ENCODE results near the gene SLC35G2.

The SLC35G2 gene

DNA sequence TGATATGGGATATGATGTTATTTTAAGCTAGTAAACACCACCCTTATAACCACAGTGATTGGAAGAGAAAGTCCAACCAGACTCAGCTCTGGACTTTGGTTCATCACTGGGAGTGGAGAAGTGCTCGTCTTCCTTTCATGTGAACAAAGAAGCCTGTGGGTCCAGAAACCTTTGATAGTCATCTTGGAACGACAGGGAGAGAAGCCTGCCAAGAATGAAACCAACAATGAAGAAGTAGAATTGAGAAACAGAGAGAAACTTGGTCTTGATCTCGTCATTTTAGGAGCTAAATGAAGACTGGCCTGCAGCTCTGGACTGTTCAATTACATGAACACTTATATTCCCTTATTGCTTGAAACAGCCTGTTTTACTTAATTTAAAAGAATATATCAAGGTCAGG, 13.1 kb upstream of the SLC35G2 start:
- Mint-ChIP-seq H3K9me3 (no peaks in the 10 kb centered on the region), H3K27ac (no peak overlapping the region), H3K4me3 (no peak overlapping the region), H3K4me1 (no peaks in the 10 kb centered on the region), H3K27me3 (peaks cover 19% of the 10 kb centered on the region), H3K36me3 (no peaks in the 10 kb centered on the region)
- DNase-seq, result no peak
- CTCF ChIA-PET, result no interaction called here

DNA sequence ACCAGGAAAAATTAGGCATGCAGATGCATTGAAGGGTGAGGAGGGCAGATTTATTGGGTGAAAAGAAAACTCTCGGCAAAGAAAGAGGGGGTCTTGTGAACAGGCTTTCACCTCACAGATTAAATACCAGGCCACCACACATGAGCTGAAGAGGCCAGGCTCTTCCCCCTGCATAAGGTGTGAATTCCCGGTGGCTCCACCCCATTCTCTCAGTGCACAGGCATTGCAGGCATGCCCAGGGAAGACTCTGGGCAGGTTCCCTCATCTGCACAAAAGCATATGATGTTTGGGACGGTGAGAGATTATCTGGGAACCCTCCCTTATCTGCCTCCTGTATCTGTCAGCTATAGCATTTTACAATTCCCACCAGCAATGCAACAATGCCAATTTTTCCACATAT, 7.2 kb upstream of the SLC35G2 start:
- Mint-ChIP-seq H3K36me3 (no peaks in the 10 kb centered on the region), H3K27ac (no peak overlapping the region), H3K9me3 (no peaks in the 10 kb centered on the region), H3K27me3 (peaks cover 24% of the 10 kb centered on the region), H3K4me1 (no peaks in the 10 kb centered on the region), H3K4me3 (no peak overlapping the region)
- no peak for DNase-seq
- CTCF ChIA-PET, result interaction anchor here (0.7 to 0.8 kb wide), 2 partner anchors 9 to 152 kb away, joined by 3 read pairs; no protein-coding TSS in a partner anchor

DNA sequence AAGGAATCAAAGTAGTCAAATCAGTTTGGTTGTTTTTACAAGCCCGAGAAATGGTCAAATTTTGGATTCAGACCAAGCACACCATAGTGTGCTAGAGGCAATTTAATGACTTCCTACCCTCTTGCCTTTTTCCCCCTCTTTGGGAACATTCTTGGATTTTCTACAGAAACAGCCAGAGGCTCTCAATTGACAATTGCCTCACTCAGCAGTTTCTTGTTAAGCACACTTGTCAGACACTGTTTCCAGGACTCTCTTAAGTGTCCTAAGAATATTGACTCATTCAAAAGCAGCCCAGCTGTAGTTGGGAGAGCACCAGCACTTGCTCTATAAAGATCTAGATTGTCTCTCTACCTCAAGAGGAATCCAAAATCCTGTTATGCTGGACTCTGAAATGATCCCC, 1.5 kb upstream of the SLC35G2 start:
- Mint-ChIP-seq H3K36me3 (no peaks in the 10 kb centered on the region), H3K4me1 (peaks cover 23% of the 10 kb centered on the region), H3K27me3 (peaks cover 67% of the 10 kb centered on the region), H3K9me3 (no peaks in the 10 kb centered on the region), H3K4me3 (no peak overlapping the region), H3K27ac (no peak overlapping the region)
- CTCF ChIA-PET, result no interaction called here
- DNase-seq, result no peak

DNA sequence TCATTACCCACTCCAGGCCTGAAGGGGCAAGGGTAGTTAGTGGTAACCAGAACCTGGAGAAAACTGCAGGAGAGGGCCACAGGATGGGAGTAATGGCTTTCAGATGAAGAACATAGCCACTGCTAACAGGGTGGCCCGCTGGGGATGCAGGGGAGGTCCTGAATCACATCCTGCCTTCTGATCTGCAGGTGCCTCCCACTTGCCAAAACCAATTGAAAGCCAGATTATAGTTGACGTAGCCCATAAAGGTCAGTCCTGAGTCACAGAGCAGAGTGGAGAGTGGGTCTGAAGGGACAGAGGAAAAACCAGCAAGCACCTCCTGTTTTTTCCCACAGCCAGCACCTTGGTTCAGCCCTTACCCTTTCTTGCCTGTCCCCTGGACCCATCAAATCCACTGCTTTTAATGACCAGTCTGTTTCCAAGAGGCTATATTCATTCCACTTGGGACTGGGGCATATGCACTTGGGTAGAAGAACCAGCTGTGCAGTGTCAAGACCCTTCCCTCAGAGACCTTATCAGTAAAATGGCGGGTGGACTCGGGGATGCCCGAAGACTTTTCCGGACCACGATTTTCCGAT, 646 bp upstream of the SLC35G2 start:
- DNase-seq, result peak; percentile 25
- H3K4me3 Mint-ChIP-seq, result peak overlapping the region; percentile 75
- H3K9me3 Mint-ChIP-seq, result no peaks in the 10 kb centered on the region
- no peaks in the 10 kb centered on the region for H3K36me3 Mint-ChIP-seq
- no peak overlapping the region for H3K27ac Mint-ChIP-seq
- H3K27me3 Mint-ChIP-seq, result peaks cover 64% of the 10 kb centered on the region
- CTCF ChIA-PET, result interaction anchor here (0.7 kb wide), 1 partner anchor 196 kb away, joined by 3 read pairs; no protein-coding TSS in a partner anchor
- H3K4me1 Mint-ChIP-seq, result peaks cover 23% of the 10 kb centered on the region

DNA sequence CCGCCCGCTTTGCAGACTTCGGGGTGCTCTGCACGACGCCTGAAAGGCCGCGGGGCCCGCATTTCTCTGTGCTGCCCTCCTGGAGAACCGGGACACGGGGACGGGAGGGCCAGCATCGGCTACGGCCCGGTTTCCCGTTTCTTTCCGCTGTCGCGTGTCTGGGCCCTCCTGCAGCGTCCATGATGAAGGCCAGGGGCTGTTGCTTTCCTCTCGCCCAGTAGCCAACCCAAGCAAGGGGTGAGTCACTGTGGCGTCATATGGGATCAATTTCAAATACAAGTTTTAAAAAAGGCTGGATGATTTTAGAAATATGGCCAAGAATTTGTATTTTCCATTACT, 435 bp downstream of the SLC35G2 start:
- peaks cover 2% of the 10 kb centered on the region for H3K9me3 Mint-ChIP-seq
- H3K4me1 Mint-ChIP-seq, result peaks cover 23% of the 10 kb centered on the region
- peak overlapping the region; percentile 75 for H3K4me3 Mint-ChIP-seq
- no peak overlapping the region for H3K27ac Mint-ChIP-seq
- peaks cover 72% of the 10 kb centered on the region for H3K27me3 Mint-ChIP-seq
- CTCF ChIA-PET, result no interaction called here
- no peak for DNase-seq
- no peaks in the 10 kb centered on the region for H3K36me3 Mint-ChIP-seq

DNA sequence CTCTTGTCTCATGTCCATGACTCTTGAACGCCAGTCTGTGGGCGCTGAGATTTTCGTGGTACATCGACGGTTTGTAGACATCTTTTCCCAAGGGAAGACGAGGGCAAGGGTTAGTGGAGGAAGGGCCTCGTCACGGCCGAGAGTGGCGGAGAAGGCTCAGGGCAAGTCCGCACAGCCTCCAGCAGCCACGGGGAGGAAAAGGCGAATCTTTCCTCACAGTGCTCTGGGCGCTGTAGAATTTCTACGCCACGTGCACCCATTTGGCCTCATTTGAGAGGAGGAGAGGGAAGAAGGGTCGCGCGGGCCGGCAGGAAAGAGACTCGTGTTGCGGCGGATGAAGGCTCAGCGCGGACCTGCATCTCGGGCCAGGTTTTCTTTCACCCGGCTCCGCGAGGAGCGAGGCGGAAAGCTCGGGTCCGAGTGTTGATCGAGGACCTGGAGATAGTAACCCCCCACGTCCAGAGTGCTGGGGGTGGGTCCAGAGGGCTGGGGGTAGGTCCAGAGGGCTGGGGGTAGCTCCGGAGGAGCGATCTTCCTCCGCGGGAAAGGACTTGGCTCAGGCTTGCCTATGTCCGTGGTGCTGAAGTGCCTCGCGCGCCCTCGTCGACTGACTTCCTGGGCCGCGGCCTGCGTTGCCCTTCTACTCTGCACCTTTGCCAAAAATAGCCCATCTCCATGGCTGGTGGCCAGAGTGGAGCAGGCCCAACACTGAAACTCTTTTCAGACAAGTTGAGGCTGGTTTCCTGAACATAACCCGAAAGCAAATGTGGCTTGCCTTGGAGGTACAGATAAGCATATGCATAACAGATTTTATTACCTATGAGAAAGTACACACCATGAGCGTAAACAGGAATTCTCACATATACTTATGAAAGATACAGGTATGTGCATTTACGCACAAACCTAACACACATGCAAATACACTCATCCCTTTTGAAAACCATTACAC, 1.1 kb downstream of the SLC35G2 start:
- Mint-ChIP-seq H3K4me3 (peak overlapping the region; percentile 75), H3K4me1 (peaks cover 23% of the 10 kb centered on the region), H3K9me3 (peaks cover 2% of the 10 kb centered on the region), H3K27ac (no peak overlapping the region), H3K36me3 (no peaks in the 10 kb centered on the region), H3K27me3 (peaks cover 72% of the 10 kb centered on the region)
- CTCF ChIA-PET, result interaction anchor here (1.3 kb wide), 1 partner anchor 68 kb away, joined by 3 read pairs; the partner anchor contains the start of gene STAG1
- DNase-seq, result peak; percentile 51

DNA sequence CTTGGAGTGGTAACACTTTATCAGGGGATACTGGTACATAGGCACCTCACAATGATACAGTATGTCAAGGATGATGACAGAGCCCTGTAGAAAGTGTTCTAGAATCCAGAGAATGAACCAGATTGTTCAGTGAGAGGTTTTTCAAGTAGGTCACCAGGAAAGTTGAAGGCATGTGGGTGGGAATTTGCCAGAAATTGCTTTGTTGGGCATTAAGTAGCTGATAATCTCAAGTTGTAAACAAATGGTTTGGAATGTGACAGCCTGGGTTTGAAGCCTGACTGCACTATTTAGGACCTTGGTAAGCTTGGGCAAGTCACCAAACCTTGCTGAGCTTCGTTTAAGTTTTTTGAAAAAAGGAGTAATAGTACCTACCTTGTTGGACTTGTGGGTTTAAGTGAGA, 12.5 kb downstream of the SLC35G2 start:
- no peaks in the 10 kb centered on the region for H3K4me1 Mint-ChIP-seq
- H3K27me3 Mint-ChIP-seq, result peaks cover 16% of the 10 kb centered on the region
- peaks cover 2% of the 10 kb centered on the region for H3K9me3 Mint-ChIP-seq
- no peak overlapping the region for H3K4me3 Mint-ChIP-seq
- no peak for DNase-seq
- H3K27ac Mint-ChIP-seq, result no peak overlapping the region
- CTCF ChIA-PET, result no interaction called here
- H3K36me3 Mint-ChIP-seq, result peaks cover 2% of the 10 kb centered on the region

DNA sequence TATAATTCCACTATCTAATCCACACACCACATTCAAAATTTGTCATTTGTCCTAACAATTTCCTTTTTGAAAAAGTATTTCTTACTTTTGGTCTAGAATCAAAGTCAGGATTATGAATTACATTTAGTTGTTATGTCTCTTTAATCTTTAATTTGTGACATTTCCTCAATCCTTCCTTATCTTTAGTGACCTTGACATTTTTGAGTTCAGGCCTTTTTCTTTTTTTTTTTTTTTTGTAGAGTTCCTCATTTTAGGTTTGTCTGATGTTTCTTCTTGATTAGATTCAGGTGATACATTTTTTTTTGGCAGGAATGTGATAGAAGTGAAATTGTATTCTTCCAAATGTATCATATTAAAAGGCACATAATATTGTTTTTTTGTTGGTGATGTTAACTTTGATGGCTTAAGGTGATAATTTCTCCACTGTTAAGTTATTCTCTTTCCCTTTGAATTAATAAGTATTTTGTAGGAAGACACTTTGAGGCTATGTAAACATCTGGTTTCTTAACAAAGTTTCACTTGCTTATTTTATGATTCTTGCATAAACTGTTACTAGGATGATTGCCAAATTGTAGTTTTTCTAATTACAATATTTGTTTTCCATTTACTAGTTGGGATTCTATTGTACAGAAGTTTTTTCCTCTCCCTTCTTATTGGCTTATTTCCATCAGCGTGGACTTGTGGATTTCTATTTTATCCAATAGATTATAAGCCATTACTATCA, 16.3 kb downstream of the SLC35G2 start:
- Mint-ChIP-seq H3K9me3 (no peaks in the 10 kb centered on the region), H3K36me3 (peaks cover 9% of the 10 kb centered on the region), H3K4me3 (no peak overlapping the region), H3K27ac (no peak overlapping the region), H3K4me1 (peaks cover 19% of the 10 kb centered on the region), H3K27me3 (peaks cover 16% of the 10 kb centered on the region)
- DNase-seq, result no peak
- CTCF ChIA-PET, result no interaction called here

DNA sequence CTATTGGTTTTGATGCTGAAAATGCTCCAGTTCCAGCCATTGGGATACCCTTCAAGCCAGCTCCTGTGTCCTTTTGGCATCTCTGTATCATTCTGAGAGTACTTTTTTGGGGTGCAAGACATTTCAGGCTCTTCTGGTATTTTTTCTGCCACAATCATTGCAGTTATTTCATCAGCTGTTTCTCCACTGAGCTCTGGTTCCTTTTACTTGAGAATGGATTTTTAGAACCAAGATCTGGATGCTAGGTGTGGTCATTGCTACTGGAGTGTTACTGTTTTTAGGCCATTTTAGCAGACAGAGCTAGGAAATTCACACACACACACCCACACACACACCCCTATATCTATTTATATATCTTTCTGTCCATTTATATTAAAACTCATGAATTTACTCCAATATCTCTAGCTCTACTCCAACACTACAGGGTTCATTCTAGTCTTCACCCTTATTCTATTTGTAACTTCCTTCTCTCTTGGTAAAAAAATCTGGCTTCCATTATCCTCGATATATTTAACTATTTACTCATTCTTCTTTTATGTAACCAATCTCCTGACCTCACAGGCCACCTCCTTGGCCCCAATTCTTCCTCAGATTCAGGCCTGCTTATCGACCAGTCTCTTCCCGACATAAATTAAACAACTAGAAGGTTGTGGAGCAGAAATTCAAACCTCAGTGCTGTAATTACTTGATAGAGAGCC, 17.0 kb downstream of the SLC35G2 start:
- no peaks in the 10 kb centered on the region for H3K9me3 Mint-ChIP-seq
- H3K4me3 Mint-ChIP-seq, result no peak overlapping the region
- H3K4me1 Mint-ChIP-seq, result peaks cover 19% of the 10 kb centered on the region
- H3K27ac Mint-ChIP-seq, result no peak overlapping the region
- CTCF ChIA-PET, result no interaction called here
- DNase-seq, result no peak
- peaks cover 10% of the 10 kb centered on the region for H3K27me3 Mint-ChIP-seq
- peaks cover 9% of the 10 kb centered on the region for H3K36me3 Mint-ChIP-seq

DNA sequence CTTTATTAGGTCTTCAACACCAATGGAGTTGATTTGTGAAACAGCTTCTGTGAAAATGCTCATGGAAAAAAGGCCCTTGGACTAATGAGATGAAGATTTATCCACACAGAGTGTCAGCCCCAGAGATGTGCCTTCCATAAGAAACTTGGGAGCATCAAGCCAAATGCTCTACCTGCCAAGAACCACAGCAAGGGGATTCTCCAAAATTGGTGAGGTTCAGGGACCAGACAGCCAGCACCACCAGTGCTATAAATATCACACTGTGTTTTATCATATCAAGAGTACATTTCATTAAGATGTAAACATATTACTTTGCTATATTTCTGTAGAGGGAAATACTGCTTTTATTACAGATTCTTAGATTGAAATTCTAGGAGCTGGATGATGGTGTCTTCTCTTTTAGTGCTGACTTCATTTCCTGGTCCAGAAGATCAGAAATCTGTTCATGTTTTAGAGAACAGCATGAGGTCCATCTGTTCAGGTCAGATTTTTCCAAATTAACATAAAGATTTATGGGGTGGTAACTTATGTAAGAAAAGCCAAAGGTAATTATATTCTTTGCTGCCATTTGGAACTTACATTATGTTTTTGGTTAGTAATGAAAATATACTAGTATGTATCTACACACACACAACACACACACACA, 17.7 kb downstream of the SLC35G2 start:
- H3K27ac Mint-ChIP-seq, result no peak overlapping the region
- H3K36me3 Mint-ChIP-seq, result peaks cover 9% of the 10 kb centered on the region
- CTCF ChIA-PET, result no interaction called here
- no peak for DNase-seq
- H3K27me3 Mint-ChIP-seq, result peaks cover 4% of the 10 kb centered on the region
- H3K4me1 Mint-ChIP-seq, result peaks cover 19% of the 10 kb centered on the region
- no peaks in the 10 kb centered on the region for H3K9me3 Mint-ChIP-seq
- no peak overlapping the region for H3K4me3 Mint-ChIP-seq

DNA sequence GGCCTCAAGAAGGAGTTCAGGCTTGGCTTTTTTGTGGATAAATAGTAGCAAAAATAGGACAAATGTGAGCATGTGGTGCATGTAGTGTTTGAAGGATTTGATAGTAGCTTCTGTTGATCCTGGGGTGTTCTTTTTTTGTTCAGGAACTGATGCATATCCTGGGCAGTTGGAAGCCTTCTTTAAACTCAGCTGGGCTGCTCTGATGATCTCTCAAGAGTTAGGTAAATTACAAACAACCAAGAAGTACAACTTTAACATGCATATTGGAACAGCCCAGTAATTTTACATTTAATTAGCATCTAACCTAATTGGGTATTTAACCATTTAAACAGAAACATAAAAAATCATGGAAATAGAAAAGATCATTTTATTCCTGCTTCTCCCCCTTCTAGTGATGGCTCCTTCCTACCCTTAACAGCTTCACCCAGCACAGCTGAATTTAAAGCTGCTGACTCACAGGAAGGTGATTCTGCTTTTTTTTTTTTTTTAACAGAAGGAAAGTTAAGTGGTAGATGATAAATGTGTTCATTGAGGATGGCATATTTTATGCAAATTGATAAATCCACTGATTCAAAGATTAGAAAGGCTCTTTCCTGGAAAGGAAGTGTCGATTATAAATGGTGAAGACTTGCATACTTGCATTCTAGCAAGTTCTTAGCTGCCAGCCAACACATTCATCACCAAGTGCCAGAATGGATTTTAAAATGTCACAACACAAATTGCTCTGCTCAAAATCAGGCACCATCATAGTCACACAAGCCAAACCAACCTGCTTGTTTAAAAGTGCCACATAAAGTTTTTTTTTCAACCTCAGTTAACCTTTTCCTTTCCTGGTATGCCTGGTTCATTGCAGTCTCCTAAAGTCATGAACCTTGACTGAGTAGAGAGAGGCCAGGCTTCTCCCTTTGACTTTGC, 20.0 kb downstream of the SLC35G2 start:
- H3K4me3 Mint-ChIP-seq, result no peak overlapping the region

DNA sequence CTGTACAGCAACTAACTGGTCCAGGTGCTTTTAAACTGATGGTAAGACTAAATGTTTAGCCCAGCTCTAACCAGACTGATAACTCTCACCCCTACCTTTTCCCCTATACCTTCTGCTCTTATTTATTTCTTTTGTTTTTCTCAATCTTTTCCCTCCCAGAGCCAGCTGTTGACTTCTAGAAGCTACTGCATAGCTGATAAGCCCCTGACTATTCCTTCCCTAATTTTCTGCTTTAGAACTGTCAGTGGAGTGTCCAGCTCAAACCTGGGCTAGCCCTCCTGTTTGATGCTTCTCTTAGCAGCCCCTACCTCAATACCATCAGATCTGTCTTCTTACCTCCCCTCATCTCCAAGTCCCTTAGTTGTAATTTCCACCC, 20.6 kb downstream of the SLC35G2 start:
- H3K9me3 Mint-ChIP-seq, result no peaks in the 10 kb centered on the region
- H3K36me3 Mint-ChIP-seq, result peaks cover 20% of the 10 kb centered on the region
- DNase-seq, result no peak
- H3K4me3 Mint-ChIP-seq, result no peak overlapping the region
- CTCF ChIA-PET, result interaction anchor here (0.6 kb wide), 1 partner anchor 22 kb away, joined by 3 read pairs; the partner anchor contains the start of gene NCK1
- peaks cover 19% of the 10 kb centered on the region for H3K4me1 Mint-ChIP-seq
- H3K27me3 Mint-ChIP-seq, result no peaks in the 10 kb centered on the region
- H3K27ac Mint-ChIP-seq, result no peak overlapping the region

More for the DNA sequence above, 20.0 kb downstream of the SLC35G2 start:
- Mint-ChIP-seq H3K4me1 (peaks cover 19% of the 10 kb centered on the region), H3K27me3 (no peaks in the 10 kb centered on the region), H3K9me3 (no peaks in the 10 kb centered on the region), H3K36me3 (peaks cover 19% of the 10 kb centered on the region), H3K27ac (no peak overlapping the region)
- CTCF ChIA-PET, result interaction anchor here (0.6 kb wide), 2 partner anchors 23 to 155 kb away, joined by 3 read pairs; partner anchors contain the start of gene NCK1
- no peak for DNase-seq

DNA sequence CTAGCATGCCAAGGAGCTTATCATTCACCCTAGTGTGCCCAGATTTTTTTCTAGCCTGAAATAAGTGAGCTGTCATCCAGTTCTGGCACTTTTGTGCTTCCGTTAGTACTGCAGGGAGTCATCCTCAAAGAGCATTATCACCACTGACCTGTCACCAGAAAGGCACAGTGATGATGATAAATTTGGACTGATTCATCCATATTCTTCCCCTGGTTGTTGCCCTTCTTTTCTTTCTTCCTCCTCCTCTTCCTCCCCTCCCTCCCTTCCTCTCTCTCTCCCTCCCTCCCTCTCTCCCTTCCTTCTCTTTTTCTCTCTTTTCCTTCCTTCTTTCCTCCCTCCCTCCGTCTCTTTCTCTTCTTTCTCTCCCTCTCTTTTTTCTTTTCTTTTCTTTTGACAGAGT, 21.3 kb downstream of the SLC35G2 start:
- H3K4me3 Mint-ChIP-seq, result no peak overlapping the region
- CTCF ChIA-PET, result no interaction called here
- H3K4me1 Mint-ChIP-seq, result peaks cover 19% of the 10 kb centered on the region
- H3K27ac Mint-ChIP-seq, result no peak overlapping the region
- no peaks in the 10 kb centered on the region for H3K27me3 Mint-ChIP-seq
- DNase-seq, result no peak
- peaks cover 23% of the 10 kb centered on the region for H3K36me3 Mint-ChIP-seq
- no peaks in the 10 kb centered on the region for H3K9me3 Mint-ChIP-seq

Data from activated naive CD4-positive, alpha-beta T cell treated with anti-CD3 and anti-CD28 coated beads, Interleukin-2, amount 10 ng/mL, durations not matched to agents 7 days and 5 days (primary cell).